ENCODE data around the gene ARHGAP24.

The ARHGAP24 gene

GRCh38 chr4:85744950-85745349 is 270.0 kb downstream of the ARHGAP24 start:
- no peak overlapping the region for H3K9ac ChIP-seq (ENCODE audit: low read depth in 1 of 2, low read length in 2 of 2)
- H3K4me1 ChIP-seq (ENCODE audit: control insufficient read depth in 1 of 2, insufficient read depth in 2 of 2, low read length in 2 of 2): peaks cover 0 to 5% of the 10 kb centered on the region in 2 donors
- H3K27me3 ChIP-seq (ENCODE audit: control insufficient read depth in 1 of 2, insufficient read depth in 2 of 2, low read length in 2 of 2): no peaks in the 10 kb centered on the region
- H3K4me3 ChIP-seq (ENCODE audit: low read depth in 1 of 2, low read length in 2 of 2): no peak overlapping the region
- H3K9me3 ChIP-seq (ENCODE audit: control insufficient read depth in 1 of 2, low read length in 2 of 2): no peaks in the 10 kb centered on the region
- H3K36me3 ChIP-seq (ENCODE audit: control insufficient read depth in 1 of 2, insufficient read depth in 2 of 2, low read length in 2 of 2): no peaks in the 10 kb centered on the region
- no peak overlapping the region for H3K27ac ChIP-seq (ENCODE audit: low read depth, low read length)

- H3K27ac ChIP-seq (ENCODE audit: low read depth, low read length): no peak overlapping the region
- no peak overlapping the region for H3K4me3 ChIP-seq (ENCODE audit: low read depth in 1 of 2, low read length in 2 of 2)
- H3K36me3 ChIP-seq (ENCODE audit: control insufficient read depth in 1 of 2, insufficient read depth in 2 of 2, low read length in 2 of 2): no peaks in the 10 kb centered on the region
- H3K4me1 ChIP-seq (ENCODE audit: control insufficient read depth in 1 of 2, insufficient read depth in 2 of 2, low read length in 2 of 2): peaks cover 0 to 5% of the 10 kb centered on the region in 2 donors
- H3K27me3 ChIP-seq (ENCODE audit: control insufficient read depth in 1 of 2, insufficient read depth in 2 of 2, low read length in 2 of 2): no peaks in the 10 kb centered on the region
- no peak overlapping the region for H3K9ac ChIP-seq (ENCODE audit: low read depth in 1 of 2, low read length in 2 of 2)
- no peaks in the 10 kb centered on the region for H3K9me3 ChIP-seq (ENCODE audit: control insufficient read depth in 1 of 2, low read length in 2 of 2)
Observed at GRCh38 chr4:85745939-85746338, 271.0 kb downstream of the ARHGAP24 start.

- Histone ChIP-seq H3K27ac (ENCODE audit: low read depth, low read length) (no peak overlapping the region), H3K36me3 (ENCODE audit: control insufficient read depth in 1 of 2, insufficient read depth in 2 of 2, low read length in 2 of 2) (no peaks in the 10 kb centered on the region), H3K9ac (ENCODE audit: low read depth in 1 of 2, low read length in 2 of 2) (no peak overlapping the region), H3K4me1 (ENCODE audit: control insufficient read depth in 1 of 2, insufficient read depth in 2 of 2, low read length in 2 of 2) (peaks cover 0 to 5% of the 10 kb centered on the region in 2 donors), H3K9me3 (ENCODE audit: control insufficient read depth in 1 of 2, low read length in 2 of 2) (no peaks in the 10 kb centered on the region), H3K4me3 (ENCODE audit: low read depth in 1 of 2, low read length in 2 of 2) (no peak overlapping the region), H3K27me3 (ENCODE audit: control insufficient read depth in 1 of 2, insufficient read depth in 2 of 2, low read length in 2 of 2) (no peaks in the 10 kb centered on the region)
Observed at GRCh38 chr4:85747882-85748491, 273.0 kb downstream of the ARHGAP24 start.

DNA sequence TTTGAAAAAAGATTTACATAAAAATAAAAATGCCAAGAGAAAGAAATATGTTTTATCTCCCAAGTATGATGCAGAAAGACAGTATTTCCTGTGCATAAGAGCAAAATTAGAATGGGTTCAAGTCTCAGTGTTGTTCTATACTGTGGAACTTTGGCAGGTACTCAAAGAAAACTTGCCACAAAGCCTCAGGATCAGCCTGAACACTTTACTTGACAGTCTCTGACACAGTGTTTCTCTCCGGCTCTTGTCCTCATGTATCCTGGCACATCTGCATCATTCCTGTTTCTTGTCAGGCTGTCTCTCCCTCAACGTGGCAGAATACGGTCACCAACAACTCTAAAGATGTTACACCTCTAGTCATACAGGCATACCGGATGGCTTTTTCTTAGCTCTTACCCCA is 273.7 kb downstream of the ARHGAP24 start:
- Histone ChIP-seq H3K9me3 (ENCODE audit: control insufficient read depth in 1 of 2, low read length in 2 of 2) (no peaks in the 10 kb centered on the region), H3K27me3 (ENCODE audit: control insufficient read depth in 1 of 2, insufficient read depth in 2 of 2, low read length in 2 of 2) (no peaks in the 10 kb centered on the region), H3K9ac (ENCODE audit: low read depth in 1 of 2, low read length in 2 of 2) (no peak overlapping the region), H3K36me3 (ENCODE audit: control insufficient read depth in 1 of 2, insufficient read depth in 2 of 2, low read length in 2 of 2) (no peaks in the 10 kb centered on the region), H3K4me3 (ENCODE audit: low read depth in 1 of 2, low read length in 2 of 2) (no peak overlapping the region), H3K4me1 (ENCODE audit: control insufficient read depth in 1 of 2, insufficient read depth in 2 of 2, low read length in 2 of 2) (peaks cover 0 to 5% of the 10 kb centered on the region in 2 donors), H3K27ac (ENCODE audit: low read depth, low read length) (no peak overlapping the region)

- no peak overlapping the region for H3K27ac ChIP-seq (ENCODE audit: low read depth, low read length)
- H3K9ac ChIP-seq (ENCODE audit: low read depth in 1 of 2, low read length in 2 of 2): no peak overlapping the region
- no peak overlapping the region for H3K4me3 ChIP-seq (ENCODE audit: low read depth in 1 of 2, low read length in 2 of 2)
- no peaks in the 10 kb centered on the region for H3K36me3 ChIP-seq (ENCODE audit: control insufficient read depth in 1 of 2, insufficient read depth in 2 of 2, low read length in 2 of 2)
- no peaks in the 10 kb centered on the region for H3K4me1 ChIP-seq (ENCODE audit: control insufficient read depth in 1 of 2, insufficient read depth in 2 of 2, low read length in 2 of 2)
- no peaks in the 10 kb centered on the region for H3K9me3 ChIP-seq (ENCODE audit: control insufficient read depth in 1 of 2, low read length in 2 of 2)
- no peaks in the 10 kb centered on the region for H3K27me3 ChIP-seq (ENCODE audit: control insufficient read depth in 1 of 2, insufficient read depth in 2 of 2, low read length in 2 of 2)
Observed at GRCh38 chr4:85751866-85752265, 276.9 kb downstream of the ARHGAP24 start.

DNA sequence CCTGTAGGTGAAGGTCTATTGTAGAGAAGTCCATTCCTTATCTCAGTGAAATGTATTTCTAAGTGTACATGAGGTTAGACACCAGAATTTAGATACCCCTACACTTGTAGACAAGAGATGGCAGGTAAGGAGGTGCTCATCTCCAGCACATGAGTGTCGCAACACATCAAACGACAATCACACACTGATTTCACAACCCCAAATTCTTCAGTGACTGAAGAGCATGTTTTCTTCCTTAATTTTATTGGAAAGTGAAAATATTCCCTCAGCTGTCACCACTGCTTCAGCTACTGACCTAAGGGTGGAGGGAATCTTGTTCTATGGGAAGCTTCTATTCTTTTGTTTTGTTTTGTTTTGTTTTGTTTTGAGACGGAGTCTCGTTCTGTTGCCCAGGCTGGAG is 280.3 kb downstream of the ARHGAP24 start:
- H3K4me3 ChIP-seq (ENCODE audit: low read depth in 1 of 2, low read length in 2 of 2): no peak overlapping the region
- H3K9ac ChIP-seq (ENCODE audit: low read depth in 1 of 2, low read length in 2 of 2): no peak overlapping the region
- no peaks in the 10 kb centered on the region for H3K27me3 ChIP-seq (ENCODE audit: control insufficient read depth in 1 of 2, insufficient read depth in 2 of 2, low read length in 2 of 2)
- H3K4me1 ChIP-seq (ENCODE audit: control insufficient read depth in 1 of 2, insufficient read depth in 2 of 2, low read length in 2 of 2): no peaks in the 10 kb centered on the region
- H3K9me3 ChIP-seq (ENCODE audit: control insufficient read depth in 1 of 2, low read length in 2 of 2): no peaks in the 10 kb centered on the region
- no peaks in the 10 kb centered on the region for H3K36me3 ChIP-seq (ENCODE audit: control insufficient read depth in 1 of 2, insufficient read depth in 2 of 2, low read length in 2 of 2)
- H3K27ac ChIP-seq (ENCODE audit: low read depth, low read length): no peak overlapping the region

DNA sequence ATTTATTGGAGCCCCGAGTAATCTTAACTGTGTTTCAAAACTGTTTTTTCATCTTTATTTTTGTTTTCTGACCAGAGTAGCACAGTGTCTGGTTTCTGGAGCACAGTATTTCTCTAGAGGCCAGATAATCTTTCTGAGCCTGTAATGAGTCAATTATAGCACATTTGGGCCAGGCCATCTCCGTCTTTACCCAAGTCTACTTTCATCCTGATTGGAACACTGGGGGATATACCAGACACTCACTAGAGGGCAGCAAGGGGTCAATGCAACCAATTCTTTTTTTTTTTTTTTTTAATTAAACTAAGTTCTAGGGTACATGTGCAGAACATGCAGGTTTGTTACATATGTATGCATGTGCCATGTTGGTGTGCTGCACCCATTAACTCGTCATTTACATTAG is 282.0 kb downstream of the ARHGAP24 start:
- Histone ChIP-seq H3K27ac (ENCODE audit: low read depth, low read length) (no peak overlapping the region), H3K9ac (ENCODE audit: low read depth in 1 of 2, low read length in 2 of 2) (no peak overlapping the region), H3K36me3 (ENCODE audit: control insufficient read depth in 1 of 2, insufficient read depth in 2 of 2, low read length in 2 of 2) (no peaks in the 10 kb centered on the region), H3K4me1 (ENCODE audit: control insufficient read depth in 1 of 2, insufficient read depth in 2 of 2, low read length in 2 of 2) (no peaks in the 10 kb centered on the region), H3K4me3 (ENCODE audit: low read depth in 1 of 2, low read length in 2 of 2) (no peak overlapping the region), H3K9me3 (ENCODE audit: control insufficient read depth in 1 of 2, low read length in 2 of 2) (no peaks in the 10 kb centered on the region), H3K27me3 (ENCODE audit: control insufficient read depth in 1 of 2, insufficient read depth in 2 of 2, low read length in 2 of 2) (no peaks in the 10 kb centered on the region)

GRCh38 chr4:85759388-85759787 is 284.4 kb downstream of the ARHGAP24 start:
- Histone ChIP-seq H3K4me3 (ENCODE audit: low read depth in 1 of 2, low read length in 2 of 2) (no peak overlapping the region), H3K27ac (ENCODE audit: low read depth, low read length) (no peak overlapping the region), H3K27me3 (ENCODE audit: control insufficient read depth in 1 of 2, insufficient read depth in 2 of 2, low read length in 2 of 2) (no peaks in the 10 kb centered on the region), H3K9ac (ENCODE audit: low read depth in 1 of 2, low read length in 2 of 2) (no peak overlapping the region), H3K9me3 (ENCODE audit: control insufficient read depth in 1 of 2, low read length in 2 of 2) (no peaks in the 10 kb centered on the region), H3K36me3 (ENCODE audit: control insufficient read depth in 1 of 2, insufficient read depth in 2 of 2, low read length in 2 of 2) (no peaks in the 10 kb centered on the region), H3K4me1 (ENCODE audit: control insufficient read depth in 1 of 2, insufficient read depth in 2 of 2, low read length in 2 of 2) (no peaks in the 10 kb centered on the region)

- no peaks in the 10 kb centered on the region for H3K9me3 ChIP-seq (ENCODE audit: control insufficient read depth in 1 of 2, low read length in 2 of 2)
- no peaks in the 10 kb centered on the region for H3K36me3 ChIP-seq (ENCODE audit: control insufficient read depth in 1 of 2, insufficient read depth in 2 of 2, low read length in 2 of 2)
- no peak overlapping the region for H3K27ac ChIP-seq (ENCODE audit: low read depth, low read length)
- H3K27me3 ChIP-seq (ENCODE audit: control insufficient read depth in 1 of 2, insufficient read depth in 2 of 2, low read length in 2 of 2): no peaks in the 10 kb centered on the region
- no peak overlapping the region for H3K9ac ChIP-seq (ENCODE audit: low read depth in 1 of 2, low read length in 2 of 2)
- no peaks in the 10 kb centered on the region for H3K4me1 ChIP-seq (ENCODE audit: control insufficient read depth in 1 of 2, insufficient read depth in 2 of 2, low read length in 2 of 2)
- no peak overlapping the region for H3K4me3 ChIP-seq (ENCODE audit: low read depth in 1 of 2, low read length in 2 of 2)
Observed at GRCh38 chr4:85760511-85760910, 285.6 kb downstream of the ARHGAP24 start.

- no peak overlapping the region for H3K27ac ChIP-seq (ENCODE audit: low read depth, low read length)
- no peaks in the 10 kb centered on the region for H3K4me1 ChIP-seq (ENCODE audit: control insufficient read depth in 1 of 2, insufficient read depth in 2 of 2, low read length in 2 of 2)
- H3K9ac ChIP-seq (ENCODE audit: low read depth in 1 of 2, low read length in 2 of 2): no peak overlapping the region
- H3K4me3 ChIP-seq (ENCODE audit: low read depth in 1 of 2, low read length in 2 of 2): no peak overlapping the region
- no peaks in the 10 kb centered on the region for H3K9me3 ChIP-seq (ENCODE audit: control insufficient read depth in 1 of 2, low read length in 2 of 2)
- no peaks in the 10 kb centered on the region for H3K27me3 ChIP-seq (ENCODE audit: control insufficient read depth in 1 of 2, insufficient read depth in 2 of 2, low read length in 2 of 2)
- no peaks in the 10 kb centered on the region for H3K36me3 ChIP-seq (ENCODE audit: control insufficient read depth in 1 of 2, insufficient read depth in 2 of 2, low read length in 2 of 2)
Observed at GRCh38 chr4:85761803-85762528, 287.0 kb downstream of the ARHGAP24 start.

Data from duodenal mucosa (tissue), 2 donors.